ENCODE measurements around the gene ZFP64.
"Not testable (repeated sequence)": the region's sequence is repeated elsewhere in the genome, so short reads cannot be mapped to it uniquely, and the experiment has no call there.

The ZFP64 gene

DNA sequence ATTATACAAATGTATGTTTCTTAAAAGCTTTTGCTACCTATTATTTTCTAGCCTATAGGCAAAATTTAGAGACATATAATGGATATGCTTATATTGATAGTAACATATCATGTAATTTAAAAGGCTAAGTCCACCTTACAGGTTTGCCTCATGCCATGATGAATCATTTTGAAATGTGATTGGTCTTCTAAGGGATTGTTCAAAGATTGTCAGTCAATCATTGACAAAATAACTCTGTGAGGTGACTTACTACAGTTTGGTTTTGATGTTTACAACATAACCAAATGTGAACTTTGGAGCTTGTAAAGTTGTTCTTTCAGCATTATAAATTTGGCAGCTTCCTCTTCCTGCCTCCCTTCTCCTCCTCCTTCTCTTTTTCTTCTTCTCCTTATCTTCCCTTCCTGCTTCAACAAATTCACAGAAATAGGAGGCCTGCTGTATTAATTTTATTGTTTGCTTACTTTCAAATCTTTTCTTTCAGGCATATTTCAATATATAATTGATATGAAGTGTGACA is 39.7 kb upstream of the ZFP64 start:
- H3K4me3 ChIP-seq (ENCODE audit: low read depth, low read length): no peak overlapping the region
- TF ChIP-seq, protein P1, sequence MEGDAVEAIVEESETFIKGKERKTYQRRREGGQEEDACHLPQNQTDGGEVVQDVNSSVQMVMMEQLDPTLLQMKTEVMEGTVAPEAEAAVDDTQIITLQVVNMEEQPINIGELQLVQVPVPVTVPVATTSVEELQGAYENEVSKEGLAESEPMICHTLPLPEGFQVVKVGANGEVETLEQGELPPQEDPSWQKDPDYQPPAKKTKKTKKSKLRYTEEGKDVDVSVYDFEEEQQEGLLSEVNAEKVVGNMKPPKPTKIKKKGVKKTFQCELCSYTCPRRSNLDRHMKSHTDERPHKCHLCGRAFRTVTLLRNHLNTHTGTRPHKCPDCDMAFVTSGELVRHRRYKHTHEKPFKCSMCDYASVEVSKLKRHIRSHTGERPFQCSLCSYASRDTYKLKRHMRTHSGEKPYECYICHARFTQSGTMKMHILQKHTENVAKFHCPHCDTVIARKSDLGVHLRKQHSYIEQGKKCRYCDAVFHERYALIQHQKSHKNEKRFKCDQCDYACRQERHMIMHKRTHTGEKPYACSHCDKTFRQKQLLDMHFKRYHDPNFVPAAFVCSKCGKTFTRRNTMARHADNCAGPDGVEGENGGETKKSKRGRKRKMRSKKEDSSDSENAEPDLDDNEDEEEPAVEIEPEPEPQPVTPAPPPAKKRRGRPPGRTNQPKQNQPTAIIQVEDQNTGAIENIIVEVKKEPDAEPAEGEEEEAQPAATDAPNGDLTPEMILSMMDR (IDR thresholded peaks at IDR 0.05; ENCODE audit: borderline replicate concordance, insufficient read depth, low read depth, low read length): no peak

DNA sequence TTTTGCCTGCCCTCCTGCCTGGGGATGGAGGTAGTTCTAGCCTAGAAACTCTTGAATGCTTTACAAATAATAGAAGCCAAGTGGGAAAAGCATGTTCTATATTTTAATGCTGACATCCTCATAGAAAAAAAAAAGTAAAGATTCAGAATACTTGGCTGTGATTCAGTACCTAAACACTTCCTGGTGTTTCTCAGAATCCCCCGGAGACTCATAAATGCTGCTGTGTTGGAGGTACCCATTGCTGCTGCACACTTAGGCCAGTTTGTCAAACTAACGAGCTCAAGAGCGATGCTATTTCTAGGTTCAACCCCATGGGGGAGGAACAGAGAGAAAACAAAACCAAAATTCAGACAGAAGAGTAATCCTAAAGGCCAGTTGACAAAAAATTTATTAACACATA is 38.8 kb upstream of the ZFP64 start:
- H3K4me3 ChIP-seq (ENCODE audit: low read depth, low read length): no peak overlapping the region
- TF ChIP-seq, protein P1 (IDR thresholded peaks at IDR 0.05; ENCODE audit: borderline replicate concordance, insufficient read depth, low read depth, low read length): no peak

DNA sequence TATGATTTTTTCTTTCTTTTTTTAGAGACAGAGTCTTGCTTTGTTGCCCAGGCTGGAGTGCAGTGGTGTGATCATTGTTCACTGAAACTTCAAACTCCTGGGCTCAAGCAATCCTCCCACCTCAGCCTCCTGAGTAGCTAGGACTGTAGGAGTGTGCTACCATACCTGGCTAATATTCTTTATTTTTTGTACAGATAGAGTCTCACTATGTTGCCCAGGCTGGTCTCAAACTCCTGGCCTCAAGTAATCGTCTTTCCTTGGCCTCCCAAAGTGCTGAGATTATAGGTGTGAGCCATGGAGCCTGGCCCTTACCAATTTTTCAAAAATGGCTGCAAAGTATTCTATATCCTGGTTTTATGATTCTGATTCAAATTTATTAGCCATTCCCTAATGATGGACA is 37.8 kb upstream of the ZFP64 start:
- H3K4me3 ChIP-seq (ENCODE audit: low read depth, low read length): not testable (repeated sequence)

DNA sequence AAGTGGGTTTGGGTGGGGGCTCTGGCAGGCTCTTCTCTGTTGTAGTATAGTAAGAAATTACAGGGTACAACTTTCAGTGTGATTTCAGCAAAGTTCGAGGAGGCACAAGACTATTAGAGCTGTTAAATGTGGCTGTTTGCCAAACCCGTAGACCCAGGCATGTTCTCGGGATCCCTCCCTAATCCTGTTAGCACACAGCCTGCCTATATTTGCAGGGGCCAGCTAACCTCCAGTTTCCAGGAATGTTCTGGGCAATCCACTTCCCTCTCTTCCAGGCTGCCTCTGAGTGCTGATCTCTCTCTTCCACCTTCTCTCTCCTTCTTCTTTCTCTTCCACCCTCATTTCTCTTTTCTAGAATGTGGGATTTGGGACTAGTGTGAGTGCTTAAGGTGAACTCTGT is 34.8 kb upstream of the ZFP64 start:
- TF ChIP-seq, protein P1 (IDR thresholded peaks at IDR 0.05; ENCODE audit: borderline replicate concordance, insufficient read depth, low read depth, low read length): no peak

DNA sequence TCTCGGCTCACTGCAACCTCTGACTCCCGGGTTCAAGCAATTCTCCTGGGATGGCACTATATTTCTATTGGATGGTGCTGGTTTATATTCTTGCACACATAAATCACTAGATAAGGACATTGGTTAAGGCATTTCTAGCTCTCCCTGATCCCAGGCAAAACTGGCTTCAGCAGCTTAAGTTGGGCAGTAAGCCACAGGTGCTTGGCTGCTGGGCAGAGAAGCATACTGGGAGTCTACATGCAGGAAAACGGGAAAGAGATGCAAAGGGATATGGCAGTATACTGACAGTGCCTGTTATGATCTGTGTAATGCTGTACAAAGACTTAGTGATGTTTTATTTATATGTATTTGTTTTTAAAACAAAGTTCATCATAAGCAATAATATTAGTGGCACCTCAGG is 33.3 kb upstream of the ZFP64 start:
- no peak overlapping the region for H3K4me3 ChIP-seq (ENCODE audit: low read depth, low read length)
- TF ChIP-seq, protein P1 (IDR thresholded peaks at IDR 0.05; ENCODE audit: borderline replicate concordance, insufficient read depth, low read depth, low read length): no peak

More for the DNA sequence above, 34.8 kb upstream of the ZFP64 start:
- no peak overlapping the region for H3K4me3 ChIP-seq (ENCODE audit: low read depth, low read length)

DNA sequence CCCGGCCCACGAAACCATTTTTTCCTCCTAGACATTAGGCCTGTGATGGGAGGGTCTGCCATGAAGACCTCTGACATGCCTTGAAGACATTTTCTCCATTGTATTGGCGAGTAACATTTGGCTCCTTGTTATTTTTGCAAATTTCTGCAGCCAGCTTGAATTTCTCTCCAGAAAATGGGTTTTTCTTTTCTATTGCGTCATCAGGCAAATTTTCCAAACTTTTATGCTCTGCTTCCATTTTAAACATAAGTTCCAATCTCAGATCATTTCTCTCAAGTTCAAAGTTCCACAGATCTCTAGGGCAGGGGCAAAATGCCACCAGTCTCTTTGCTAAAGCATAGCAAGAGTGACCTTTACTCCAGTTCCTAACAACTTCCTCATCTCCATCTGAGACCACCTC is 29.8 kb upstream of the ZFP64 start:
- not testable (repeated sequence) for H3K4me3 ChIP-seq (ENCODE audit: low read depth, low read length)

DNA sequence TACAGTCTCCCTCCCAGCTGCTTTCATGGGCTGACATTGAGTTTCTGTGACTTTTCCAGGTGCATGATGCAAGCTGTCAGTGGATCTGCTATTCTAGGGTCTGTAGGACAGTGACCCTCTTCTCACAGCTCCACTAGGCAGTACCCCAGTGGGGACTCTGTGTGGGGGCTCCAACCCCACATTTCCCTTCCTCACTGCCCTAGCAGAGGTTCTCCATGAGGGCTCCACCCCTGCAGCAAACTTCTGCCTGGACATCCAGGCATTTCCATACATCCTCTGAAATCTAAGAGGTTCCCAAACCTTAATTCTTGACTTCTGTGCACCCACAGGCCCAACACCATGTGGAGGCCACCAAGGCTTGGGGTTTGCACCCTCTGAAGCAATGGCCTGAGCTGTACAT is 29.3 kb upstream of the ZFP64 start:
- not testable (repeated sequence) for H3K4me3 ChIP-seq (ENCODE audit: low read depth, low read length)

DNA sequence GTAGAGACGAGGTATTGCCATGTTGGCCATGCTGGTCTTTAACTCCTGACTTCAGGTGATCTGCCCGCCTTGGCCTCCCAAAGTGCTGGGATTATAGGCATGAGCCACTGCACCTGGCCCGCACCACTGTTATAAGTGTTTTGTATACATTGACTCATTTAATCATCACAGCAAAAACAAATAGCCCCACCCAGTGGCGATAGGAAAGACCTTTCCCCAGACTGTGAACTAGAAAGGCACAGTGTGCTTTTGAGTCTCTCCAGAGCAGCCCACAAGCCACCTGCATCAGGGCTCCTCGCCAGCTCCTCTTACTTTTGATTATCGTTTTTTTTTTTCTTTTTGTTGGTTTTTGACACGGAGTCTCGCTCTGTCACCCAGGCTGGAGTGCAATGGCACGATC is 27.9 kb upstream of the ZFP64 start:
- H3K4me3 ChIP-seq (ENCODE audit: low read depth, low read length): no peak overlapping the region
- TF ChIP-seq, protein P1 (IDR thresholded peaks at IDR 0.05; ENCODE audit: borderline replicate concordance, insufficient read depth, low read depth, low read length): no peak

DNA sequence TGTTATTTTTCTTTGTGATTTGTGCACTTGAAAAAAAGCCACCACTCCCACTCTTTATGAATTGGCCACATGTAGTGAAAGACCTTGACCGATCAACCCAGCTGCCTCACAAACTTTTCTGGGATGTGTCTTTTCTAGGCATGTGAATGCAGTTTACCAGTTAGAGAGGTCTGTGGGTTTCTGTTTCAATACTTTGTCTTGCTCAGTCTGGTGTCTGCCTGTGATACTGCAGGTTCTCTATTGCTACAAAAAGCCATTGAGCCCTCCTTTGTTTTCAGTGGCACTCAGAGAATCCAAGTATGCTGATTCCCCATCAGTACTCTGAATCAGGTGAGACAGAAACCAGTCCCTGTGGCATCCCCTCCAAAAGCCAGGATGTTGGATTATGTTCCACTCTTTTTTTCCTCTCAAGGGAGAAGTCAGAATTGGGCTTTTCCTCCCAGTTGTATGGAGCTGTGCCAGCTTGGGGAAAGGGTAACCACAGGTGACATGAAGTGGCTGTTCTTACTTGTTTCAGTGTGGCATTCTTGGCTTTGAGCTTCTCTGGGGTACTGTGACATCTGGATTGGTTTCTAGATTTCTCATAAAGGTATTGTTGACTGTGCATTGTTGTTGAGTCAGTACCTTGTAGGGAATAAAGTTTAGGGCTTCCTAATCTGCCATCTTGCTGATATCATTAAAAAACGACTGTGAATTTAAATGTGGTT is 26.3 kb upstream of the ZFP64 start:
- H3K4me3 ChIP-seq (ENCODE audit: low read depth, low read length): no peak overlapping the region
- TF ChIP-seq, protein P1 (IDR thresholded peaks at IDR 0.05; ENCODE audit: borderline replicate concordance, insufficient read depth, low read depth, low read length): no peak

Data from GM12875 (cell line).